HG03095 (cell line): Measurements from ENCODE around the gene PCGF2.

Experiments
- ATAC-seq: cut with Tn5 transposase; IDR thresholded peaks from one replicate; pipeline ENCODE4 v1.9.1; 2021; ENCODE audit warnings: moderate library complexity; ENCODE audit not compliant: unreplicated experiment

The PCGF2 gene

DNA sequence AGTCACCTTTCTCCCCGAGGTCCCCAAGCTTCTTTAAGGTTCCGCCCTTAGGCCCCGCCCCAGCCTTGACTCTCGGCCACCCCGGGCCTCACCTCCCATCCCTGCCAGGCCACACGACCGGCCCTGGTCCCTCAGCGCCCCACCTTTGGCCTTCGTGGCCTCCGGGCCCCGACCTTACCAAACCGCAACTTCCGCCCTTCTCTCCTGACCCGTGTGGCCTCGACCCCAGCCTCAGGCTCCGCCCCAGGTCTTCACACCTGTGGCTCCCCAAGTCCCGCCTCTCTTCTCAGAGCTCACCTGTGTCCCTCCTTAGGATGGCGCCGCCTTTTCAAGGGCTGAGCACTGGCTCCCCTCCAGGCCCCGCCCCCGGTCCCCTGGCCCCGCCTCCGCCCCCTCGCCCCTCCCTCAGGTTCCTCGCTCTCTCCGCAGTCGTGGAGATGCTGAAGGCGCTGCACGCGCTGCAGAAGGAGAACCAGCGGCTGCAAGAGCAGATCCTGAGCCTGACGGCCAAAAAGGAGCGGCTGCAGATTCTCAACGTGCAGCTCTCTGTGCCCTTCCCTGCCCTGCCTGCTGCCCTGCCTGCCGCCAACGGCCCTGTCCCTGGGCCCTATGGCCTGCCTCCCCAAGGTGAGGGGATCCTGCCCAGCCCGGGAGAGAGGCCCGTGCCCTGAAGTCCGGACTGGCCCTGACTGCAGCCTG, 28.0 kb downstream of the PCGF2 start:
- no peak for ATAC-seq

DNA sequence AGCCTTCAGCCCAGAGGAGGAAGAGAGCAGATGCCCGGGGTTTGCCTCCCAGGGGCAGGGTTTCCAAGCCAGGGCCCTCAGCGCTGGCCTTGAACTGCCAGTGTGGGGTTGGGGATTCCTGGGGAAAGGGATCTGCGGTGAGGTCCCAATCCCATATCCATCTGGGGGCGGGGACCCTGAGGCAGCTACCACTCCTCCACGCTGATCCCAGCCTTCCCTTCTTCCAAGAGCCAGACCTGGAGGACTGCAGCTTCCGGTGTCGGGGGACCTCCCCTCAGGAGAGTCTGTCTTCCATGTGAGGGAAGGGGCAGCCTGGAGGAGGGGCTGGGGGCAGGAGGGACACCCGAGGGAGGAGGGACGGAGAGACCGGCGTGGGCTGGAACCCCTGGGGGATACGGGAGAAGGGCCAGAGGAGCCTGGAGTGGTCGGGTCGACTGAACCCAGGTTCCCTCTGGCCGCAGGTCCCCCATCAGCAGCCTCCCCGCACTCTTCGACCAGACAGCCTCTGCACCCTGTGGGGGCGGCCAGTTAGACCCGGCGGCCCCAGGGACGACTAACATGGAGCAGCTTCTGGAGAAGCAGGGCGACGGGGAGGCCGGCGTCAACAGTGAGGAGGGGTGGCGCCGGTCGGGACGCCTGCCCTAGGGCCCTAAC, 28.7 kb downstream of the PCGF2 start:
- ATAC-seq: no peak

DNA sequence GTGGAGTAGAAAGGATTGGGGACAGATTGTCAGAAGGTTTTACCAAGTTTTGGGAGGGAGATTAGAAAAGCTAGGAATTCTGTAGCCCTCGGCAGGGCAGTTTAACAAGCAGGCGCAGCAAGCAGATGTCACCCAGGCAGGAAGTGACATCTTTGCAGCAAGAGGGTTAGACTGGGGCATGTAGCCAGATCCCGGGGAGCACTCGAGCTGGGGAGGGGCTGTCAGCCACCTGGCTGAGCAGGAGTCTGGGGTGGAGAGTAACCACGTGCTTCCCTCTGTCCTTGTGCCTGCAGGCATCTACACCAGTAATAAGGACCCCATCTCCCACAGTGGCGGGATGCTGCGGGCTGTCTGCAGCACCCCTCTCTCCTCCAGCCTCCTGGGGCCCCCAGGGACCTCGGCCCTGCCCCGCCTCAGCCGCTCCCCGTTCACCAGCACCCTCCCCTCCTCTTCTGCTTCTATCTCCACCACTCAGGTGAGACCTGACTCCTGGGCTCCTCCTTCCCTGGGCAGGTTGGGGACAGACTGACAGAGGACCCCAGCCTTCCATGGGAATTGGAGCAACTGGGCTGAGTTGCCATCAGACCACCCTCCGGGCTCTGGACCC, 30.9 kb downstream of the PCGF2 start:
- no peak for ATAC-seq

DNA sequence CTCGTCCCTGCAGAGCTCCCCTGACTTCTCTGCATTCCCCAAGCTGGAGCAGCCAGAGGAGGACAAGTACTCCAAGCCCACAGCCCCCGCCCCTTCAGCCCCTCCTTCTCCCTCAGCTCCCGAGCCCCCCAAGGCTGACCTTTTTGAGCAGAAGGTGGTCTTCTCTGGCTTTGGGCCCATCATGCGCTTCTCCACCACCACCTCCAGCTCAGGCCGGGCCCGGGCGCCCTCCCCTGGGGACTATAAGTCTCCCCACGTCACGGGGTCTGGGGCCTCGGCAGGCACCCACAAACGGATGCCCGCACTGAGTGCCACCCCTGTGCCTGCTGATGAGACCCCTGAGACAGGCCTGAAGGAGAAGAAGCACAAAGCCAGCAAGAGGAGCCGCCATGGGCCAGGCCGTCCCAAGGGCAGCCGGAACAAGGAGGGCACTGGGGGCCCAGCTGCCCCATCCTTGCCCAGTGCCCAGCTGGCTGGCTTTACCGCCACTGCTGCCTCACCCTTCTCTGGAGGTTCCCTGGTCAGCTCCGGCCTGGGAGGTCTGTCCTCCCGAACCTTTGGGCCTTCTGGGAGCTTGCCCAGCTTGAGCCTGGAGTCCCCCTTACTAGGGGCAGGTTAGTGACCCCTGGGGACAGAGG, 31.6 kb downstream of the PCGF2 start:
- ATAC-seq: no peak

DNA sequence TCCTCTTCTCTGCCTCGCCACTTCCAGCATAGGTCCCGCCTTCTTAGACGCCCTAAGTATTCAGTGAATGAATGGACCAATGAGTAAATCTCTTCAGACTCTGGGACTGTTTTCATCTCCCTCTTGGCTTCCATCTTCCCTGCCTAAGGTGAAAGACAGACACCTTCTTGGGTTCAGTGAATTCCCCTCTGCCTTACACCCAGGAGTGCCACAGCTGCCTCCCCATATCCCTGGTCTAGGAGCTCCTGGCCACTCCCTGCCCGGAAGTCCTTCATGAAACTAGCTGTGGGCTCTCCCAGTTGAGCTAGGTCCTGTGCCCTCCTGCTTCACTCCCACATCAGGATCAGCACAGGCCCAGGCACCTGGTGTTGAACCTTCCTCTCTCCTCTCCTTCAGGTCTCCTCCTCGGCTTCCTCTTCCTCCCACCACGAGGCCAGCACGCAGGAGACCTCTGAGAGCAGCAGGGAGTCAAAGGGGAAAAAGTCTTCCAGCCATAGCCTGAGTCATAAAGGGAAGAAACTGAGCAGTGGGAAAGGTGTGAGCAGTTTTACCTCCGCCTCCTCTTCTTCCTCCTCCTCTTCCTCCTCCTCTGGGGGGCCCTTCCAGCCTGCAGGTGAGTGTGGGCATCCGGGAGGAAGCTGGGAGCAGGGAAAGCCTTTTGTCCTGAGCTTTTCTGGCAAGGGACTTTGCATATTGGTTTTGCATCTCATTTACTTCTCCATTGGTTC, 32.8 kb downstream of the PCGF2 start:
- ATAC-seq: no peak

DNA sequence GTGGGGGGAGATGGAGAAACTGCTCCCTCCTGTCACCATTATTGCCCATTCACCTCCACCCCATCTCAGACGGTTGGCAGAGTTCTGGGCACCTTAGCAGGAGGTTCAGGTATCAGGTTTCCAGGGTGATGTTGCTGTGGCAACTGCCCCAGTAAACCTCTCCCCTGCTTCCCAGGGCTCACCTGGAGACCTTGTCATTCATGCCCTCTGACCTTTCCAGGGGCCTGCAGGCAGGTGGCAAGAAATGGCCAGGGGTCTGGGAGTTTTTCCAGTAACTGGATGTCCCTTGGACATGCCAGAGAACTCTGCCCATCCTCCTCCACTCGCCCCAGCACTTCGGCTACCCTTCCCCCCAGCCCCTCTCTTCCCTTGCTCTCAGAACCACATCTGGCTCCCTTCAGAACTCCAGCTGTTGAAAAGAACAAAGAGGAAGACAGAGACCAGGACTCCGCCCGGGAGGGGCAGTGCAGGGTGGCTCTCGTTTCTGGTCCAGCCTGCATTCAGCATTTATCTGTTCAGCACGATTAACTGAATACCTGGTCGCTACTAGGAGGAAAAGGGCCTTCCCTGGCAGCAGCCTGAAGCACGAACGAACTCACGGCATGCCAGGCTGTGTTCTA, 34.6 kb downstream of the PCGF2 start:
- no peak for ATAC-seq

DNA sequence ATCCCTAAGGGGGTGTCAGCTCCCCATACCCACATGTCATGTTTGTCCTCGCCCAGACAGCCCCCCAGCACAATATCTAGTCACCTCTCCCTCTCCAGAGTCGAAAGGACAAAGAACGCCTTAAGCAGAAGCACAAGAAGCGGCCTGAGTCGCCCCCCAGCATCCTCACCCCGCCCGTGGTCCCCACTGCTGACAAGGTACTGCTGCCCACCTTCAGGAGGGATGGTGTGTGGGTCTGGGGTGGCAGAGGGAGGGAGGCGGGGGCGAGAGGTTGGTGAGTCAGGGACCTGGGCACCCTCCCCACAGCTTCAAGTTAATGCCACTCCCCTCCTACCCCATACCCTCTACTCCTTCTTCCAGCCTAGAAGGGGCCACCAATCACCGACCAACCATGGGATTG, 35.5 kb downstream of the PCGF2 start:
- ATAC-seq: no peak

DNA sequence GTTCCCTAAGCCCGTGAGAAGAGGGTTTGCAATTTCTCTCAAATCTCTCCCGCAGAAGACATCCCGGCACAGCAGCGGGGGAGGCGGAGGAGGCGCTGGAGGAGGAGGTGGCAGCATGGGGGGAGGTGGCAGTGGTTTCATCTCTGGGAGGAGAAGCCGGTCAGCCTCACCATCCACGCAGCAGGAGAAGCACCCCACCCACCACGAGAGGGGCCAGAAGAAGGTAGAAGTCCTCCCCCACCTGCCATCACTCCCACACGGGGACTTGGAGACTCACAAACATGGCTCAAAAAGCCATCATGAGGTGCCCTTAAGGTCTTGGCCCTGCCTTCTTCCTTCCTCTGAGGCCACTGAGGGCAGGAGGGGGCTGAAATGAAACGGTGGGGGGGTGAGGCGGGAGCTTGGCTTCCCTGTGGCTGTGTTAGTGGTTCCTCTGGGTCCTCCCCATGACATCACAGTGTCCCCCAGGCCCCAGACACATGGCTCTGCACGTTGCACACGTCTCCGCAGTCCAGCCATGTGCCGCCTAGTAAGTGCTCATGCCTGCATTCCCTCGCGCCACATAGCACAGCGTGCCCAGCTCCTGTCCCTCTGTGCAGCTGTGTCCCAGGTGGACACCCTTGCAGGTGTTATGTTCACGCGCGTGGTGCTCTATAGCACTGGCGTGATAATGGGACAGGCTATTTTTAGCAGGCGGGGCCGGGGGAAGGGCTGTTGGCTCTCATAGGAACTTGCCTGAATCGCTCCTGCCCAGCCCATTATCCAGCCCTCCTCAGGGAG, 36.2 kb downstream of the PCGF2 start:
- no peak for ATAC-seq

DNA sequence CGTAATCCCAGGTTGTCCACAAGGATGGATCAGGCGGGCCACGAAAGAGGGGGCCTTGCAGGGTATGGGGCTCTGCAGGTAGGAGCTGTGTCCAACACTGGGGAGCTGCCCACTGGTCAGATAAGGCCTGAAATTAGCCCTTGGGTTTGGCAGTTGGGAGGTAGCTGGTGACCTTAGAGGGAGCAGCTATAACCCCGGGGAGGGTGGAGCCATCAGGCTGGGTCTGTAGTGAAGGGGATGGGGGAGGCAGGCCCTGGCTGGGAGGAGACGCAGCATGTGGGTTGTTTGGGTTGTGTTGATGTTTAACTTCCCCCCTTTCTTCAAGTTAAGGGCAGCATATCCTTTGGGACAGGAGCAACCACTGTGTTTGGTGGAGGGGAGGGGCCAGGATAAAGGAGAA, 37.2 kb downstream of the PCGF2 start:
- ATAC-seq: no peak

DNA sequence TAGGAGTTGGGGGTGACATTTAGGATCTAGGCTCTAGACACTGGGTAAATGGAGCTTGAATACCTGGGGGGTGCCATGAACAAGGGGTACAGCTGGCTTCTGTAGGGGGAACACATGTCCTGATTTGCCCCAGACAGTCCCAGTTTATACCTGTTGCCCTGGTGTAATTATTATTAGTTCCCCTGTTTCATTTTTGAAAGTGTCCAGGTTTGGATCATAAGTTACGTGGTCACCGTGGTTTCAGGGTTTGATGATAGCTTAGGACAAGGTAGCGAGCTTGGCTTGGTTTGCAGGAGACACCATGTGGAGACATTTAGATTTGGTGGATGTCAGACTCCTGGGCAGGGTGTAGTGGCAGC, 37.6 kb downstream of the PCGF2 start:
- no peak for ATAC-seq

DNA sequence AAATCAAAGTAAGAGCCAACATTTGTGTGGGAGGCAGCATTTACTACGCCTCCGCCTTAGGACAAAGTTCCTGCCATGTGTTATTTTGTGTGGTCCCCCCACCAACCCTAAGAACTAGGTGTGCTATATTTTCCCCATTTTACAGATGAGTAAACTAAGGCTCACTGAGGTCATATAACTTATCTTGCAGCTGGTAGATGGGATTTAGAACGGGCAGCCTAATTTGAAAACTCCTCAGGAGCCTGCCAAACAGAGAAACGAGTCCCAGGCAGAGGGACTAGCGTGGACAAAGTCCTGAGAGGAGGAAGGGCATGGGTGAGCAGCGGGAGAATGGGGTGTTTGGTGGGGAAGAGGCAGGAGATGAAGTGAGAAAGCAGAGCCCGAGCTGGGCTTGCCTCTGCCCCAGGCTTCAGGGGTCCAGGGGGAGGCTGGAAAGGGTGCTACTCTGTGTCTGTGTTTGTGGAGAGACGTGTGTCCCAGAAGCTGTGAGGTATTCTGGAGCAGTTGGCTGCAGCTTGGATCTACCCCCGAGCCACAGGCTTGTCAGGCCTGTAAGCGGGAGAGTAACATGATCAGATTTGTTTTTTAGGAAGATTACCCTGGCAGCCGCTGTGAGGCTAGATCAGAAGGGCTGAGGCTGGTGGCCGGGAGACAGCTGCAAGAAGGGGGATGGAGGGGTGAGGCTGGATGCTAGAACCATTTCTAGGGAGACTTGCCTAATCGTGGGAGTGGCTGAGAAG, 38.1 kb downstream of the PCGF2 start:
- ATAC-seq: no peak

DNA sequence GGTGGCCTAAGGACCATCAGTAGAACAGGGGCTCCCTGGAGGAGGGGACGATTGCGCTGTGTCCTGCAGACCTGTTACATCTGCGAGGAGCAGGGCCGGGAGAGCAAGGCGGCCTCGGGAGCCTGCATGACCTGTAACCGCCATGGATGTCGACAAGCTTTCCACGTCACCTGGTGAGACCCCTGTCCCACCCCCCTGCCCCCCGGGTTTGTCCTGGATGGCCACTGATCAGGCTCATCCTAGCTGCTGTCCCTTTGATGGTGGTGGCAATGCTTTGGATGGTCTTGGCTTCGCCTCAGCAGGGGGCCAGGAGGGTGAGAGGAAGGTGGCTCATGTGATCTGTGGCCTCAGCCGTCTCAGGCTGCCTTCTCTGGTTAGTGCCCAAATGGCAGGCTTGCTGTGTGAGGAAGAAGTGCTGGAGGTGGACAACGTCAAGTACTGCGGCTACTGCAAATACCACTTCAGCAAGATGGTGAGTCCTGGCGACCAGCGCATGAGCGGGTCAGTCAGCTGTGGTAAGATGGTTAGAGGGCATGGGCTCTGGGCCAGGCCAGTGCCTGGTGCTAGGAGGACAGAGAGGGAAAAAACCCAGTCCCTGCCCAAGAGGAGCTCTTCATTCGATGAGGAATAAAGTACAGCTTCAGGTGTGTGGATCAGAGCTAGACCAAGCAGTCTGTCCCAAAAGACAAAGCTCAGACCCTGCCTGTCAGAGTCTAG, 38.9 kb downstream of the PCGF2 start:
- ATAC-seq: no peak

DNA sequence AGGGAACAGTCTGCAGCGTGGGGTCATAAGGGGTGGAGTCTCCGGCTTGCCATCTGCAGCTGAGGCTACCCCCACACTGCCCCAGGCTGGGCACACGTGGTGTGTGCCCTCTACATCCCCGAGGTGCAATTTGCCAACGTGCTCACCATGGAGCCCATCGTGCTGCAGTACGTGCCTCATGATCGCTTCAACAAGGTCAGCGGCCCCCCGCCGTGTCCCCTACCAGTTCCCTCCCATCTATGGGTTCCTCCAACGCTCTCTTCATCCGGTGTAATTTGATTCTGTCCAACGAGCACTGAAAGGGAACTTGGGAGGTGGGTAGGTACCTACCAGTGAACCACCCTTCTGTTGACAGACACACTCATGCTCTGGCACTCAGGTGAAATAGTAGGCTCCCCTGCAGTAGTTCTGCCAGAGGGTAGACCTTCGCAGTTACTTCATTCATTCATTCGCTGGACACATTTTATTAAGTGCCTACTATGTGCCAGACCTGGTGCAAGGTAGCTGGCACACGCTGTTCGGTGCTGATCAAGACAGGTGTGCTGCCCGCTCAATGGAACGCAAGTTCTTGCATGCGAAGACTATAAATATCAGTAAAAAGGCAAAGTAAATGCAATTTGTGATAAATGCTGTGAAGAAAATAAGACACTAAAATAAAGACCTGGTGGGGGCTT, 40.3 kb downstream of the PCGF2 start:
- no peak for ATAC-seq

DNA sequence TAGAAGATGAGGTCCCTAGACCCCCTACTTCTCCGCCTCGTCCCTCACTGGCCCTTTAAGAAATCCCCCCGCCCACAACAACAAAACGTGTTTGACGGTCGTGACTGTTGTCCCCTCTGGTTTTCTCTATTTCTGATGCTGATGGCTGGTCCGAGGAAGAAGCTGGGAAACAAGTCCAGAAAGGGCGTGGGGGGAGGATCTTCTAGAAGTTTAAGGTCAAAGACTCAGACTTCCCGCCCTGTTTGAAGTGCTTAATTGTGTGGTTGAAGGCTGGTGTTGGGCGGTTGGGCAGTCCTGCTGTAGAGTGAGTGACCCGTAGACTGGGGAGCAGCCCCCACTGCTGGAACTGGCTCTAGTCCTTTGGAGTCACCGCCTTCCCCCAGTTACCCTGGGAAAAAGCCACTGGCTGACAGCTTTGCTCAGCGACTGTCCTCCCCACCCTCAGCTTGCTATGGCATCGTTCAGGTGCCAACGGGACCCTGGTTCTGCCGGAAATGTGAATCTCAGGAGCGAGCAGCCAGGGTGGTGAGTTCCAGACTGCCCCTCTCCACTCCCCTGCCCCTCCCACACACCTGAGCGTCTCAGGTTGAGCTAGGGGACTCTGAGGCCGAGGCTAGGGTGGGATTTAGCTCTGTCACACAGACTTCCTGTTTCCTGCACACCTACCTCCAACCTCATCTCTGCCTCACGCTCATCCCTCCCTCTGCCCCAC, 41.5 kb downstream of the PCGF2 start:
- ATAC-seq: no peak

DNA sequence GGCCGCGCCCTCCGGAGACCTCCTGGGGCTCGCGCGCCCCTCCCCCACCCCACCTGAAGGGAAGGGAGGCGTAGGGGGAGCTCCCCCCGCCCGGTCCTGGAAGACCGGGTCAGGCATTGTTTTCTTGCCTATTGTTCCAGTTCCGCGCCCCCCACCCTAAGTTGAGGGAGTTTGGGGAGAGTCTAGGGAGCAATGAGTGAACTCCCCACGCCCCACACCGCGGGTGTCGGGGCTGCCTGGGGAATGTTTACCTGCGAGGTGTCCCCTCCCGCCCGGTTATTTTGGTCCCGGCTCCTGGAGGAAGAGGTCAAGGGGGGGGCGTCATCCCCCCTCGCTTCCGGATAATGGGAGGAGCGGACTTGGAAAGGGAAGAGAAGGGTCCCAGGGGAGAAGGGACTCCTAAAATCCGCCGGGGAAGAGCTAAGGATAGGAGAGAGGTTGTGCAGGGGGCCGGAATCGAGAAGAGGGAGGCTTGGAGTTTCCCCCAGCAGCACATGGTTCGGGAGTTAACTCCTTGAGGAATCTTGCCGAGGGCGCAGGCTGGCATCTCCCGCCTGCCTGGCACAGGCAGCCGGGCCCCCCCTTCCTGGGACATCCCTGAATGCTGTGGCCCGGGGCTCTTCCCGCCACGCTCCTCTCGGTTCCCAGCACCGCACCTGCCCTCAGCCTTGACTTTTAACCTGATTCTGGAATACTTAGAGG, 42.2 kb downstream of the PCGF2 start:
- no peak for ATAC-seq

DNA sequence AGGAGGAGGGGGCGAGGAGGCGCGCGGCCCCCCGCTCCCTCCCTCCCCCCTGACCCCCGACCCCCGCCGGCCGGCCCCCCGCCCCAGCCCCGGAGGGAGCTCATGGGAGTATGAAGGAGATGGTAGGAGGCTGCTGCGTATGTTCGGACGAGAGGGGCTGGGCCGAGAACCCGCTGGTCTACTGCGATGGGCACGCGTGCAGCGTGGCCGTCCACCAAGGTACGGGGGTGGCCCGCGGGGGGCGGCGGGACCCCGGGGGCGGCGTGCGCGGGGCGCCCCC, 42.7 kb downstream of the PCGF2 start:
- ATAC-seq: no peak
